AG09319 (cell line): ENCODE data around the gene TM9SF4.

ENCODE experiments used
- DNase-seq: peaks from one replicate; pipeline ENCODE4 v3.0.0-alpha.2; 2010; ENCODE audit warnings: low read depth; ENCODE audit errors: extremely low read depth
- TF ChIP-seq, protein P1 (sequence below): IDR thresholded peaks from 2 replicates; pipeline ENCODE4 v1.5.1; 2011; ENCODE audit warnings: low read depth, mild to moderate bottlenecking, inconsistent platforms, low read length, moderate library complexity

Gene TM9SF4

DNA sequence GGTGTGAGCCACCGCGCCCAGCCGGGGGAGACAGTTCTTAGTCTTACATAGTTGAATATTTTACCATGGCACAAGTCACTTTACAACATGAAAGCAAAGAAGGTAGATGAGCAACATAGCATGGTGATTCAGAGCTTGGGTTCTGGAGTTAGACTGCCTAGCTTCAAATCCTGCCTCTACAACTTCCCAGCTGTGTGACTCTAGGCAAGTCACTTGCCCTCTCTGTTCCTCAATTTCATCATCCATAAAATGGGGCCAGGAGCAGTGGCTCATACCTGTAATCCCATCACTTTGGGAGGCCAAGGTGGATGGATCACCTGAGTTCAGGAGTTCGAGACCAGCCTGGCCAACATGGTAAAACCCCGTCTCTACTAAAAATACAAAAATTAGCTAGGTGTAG lies 31.2 kb upstream of the TM9SF4 start:
- TF ChIP-seq, protein P1, sequence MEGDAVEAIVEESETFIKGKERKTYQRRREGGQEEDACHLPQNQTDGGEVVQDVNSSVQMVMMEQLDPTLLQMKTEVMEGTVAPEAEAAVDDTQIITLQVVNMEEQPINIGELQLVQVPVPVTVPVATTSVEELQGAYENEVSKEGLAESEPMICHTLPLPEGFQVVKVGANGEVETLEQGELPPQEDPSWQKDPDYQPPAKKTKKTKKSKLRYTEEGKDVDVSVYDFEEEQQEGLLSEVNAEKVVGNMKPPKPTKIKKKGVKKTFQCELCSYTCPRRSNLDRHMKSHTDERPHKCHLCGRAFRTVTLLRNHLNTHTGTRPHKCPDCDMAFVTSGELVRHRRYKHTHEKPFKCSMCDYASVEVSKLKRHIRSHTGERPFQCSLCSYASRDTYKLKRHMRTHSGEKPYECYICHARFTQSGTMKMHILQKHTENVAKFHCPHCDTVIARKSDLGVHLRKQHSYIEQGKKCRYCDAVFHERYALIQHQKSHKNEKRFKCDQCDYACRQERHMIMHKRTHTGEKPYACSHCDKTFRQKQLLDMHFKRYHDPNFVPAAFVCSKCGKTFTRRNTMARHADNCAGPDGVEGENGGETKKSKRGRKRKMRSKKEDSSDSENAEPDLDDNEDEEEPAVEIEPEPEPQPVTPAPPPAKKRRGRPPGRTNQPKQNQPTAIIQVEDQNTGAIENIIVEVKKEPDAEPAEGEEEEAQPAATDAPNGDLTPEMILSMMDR = no peak
- DNase-seq = no peak

DNA sequence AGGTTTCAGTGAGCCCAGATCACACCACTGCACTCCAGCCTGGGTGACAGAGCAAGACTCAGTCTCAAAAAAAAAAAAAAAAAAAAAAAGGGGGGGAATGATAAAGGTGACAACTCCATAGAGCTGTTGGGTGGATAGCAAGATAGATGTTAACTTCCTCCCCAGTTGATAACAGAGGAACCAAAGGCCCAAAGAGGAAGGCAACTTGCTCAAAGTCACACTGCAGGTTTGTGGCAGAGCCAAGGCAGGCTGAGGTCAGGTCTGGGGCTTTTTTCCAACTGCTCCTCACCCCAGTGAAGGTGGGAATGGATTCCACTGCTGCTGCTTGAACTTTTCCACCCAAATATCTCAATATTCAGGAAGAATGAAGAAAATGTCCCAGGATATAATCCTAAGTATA lies 30.7 kb upstream of the TM9SF4 start:
- DNase-seq = no peak
- TF ChIP-seq, protein P1 = no peak

DNA sequence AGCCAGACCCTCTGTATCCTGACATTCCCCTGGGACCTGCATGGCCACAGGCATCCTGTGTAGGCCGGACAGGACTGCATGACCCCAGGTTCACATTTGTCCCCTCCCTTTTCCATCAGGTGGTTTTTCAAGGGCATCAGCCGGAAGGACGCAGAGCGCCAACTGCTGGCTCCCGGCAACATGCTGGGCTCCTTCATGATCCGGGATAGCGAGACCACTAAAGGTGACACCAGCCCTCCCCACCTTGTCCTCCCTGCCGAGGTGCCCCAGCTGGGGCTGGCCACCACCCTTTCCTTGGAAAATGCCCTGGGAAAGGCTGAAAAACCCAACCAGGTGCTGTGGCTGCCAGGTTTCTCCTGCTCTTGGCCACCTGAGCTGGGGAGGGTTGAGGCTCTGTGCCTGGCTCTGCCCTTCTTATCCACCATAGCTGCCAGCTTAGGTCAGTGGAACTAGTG lies 29.8 kb upstream of the TM9SF4 start:
- TF ChIP-seq, protein P1 = no peak
- DNase-seq = no peak

DNA sequence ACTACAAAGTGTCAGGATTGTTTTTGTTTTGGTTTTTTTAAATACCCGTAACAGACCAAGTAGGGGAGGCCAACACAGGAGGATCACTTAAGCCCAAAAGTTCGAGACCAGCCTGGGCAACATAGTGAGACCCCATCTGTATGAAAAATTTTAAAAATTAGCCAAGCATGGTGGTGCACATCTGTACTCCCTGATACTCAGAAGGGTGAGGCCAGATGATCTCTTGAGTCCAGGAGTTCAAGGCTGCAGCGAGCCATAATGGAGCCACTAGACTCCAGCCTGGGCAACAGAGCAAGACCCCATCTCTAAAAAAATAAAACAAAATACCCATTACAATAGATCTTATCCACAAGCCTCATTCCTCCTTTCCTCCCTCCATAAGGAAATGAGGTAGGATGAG lies 28.7 kb upstream of the TM9SF4 start:
- no peak for DNase-seq
- TF ChIP-seq, protein P1 = no peak

DNA sequence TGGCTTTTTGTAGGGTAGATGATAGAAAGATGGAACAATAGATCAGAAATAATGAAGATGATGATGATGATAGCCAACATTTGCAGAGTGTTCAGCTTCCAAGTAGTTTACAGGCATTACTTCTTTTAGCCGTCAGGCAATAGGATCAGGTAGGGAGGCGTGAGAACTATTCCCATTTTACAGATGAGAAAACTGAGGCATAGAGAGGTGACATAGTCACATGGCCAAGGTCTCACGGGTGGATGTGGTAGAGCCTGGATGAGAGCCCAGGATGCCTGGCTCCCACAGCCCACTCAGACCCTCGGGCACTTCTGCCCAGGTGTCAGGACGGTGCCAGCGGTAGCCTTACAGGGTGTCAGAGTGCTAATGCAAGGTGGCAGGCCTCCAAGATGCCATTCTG lies 26.0 kb upstream of the TM9SF4 start:
- TF ChIP-seq, protein P1 = no peak
- no peak for DNase-seq

DNA sequence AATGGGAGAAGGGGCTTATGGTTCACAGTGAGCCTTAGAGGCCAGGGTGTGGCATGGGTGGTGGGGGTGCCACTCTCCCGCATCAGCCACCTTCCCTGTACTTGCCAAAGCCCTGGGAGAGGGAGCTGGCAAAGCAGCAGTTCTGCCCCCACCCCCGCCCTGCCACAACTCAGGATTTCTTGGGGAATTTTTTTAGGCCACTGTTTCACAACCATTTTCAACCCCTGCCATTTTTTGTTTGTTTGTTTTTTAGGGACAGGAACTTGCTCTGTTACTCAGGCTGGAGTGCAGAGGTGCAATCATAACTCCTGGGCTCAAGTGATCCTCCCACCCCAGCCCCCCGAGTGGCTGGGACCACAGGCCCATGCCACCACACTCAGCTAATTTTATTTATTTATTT lies 22.4 kb upstream of the TM9SF4 start:
- TF ChIP-seq, protein P1 = no peak
- DNase-seq = no peak

DNA sequence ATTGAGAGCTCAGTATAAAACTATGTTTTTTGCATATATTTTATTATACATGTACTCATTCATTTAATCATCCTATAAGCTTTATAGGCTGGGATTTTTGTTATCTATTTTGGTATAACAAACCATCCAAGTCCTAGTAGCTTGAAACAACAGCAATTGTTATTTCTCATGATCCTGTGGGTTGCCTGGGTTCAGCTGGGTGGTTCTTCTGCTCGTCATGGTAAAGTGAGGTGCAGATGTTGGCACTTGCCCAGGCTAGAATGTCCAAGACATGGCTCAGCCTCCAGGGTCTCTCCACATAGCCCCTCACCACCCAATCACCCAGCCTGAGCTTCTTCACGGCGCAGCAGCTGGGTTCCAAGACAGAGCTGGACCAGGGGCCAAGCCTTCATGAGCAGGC lies 20.8 kb upstream of the TM9SF4 start:
- TF ChIP-seq, protein P1 = no peak
- no peak for DNase-seq
